ENCODE data around the gene CST8.

The CST8 gene

DNA sequence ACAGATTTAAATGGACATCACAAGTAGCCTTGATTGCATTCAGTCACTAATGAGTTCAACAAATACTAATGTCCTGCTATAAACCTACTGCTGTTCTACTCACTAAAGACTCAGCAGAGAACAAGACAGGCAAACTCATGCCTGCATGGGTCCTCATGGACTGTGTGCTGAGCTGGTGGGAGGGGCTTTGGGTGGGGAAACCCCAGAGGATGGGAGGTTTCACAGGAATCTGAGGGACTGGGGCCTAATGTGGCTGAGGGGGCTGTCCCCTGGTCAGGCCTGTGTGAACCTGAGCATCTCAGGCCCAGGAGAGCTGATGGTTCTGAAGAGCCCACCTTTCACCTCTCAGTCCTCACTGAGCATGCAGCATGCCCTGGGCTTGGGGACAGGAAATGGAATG is 1.4 kb downstream of the CST8 start:
- TF ChIP-seq, protein P1, sequence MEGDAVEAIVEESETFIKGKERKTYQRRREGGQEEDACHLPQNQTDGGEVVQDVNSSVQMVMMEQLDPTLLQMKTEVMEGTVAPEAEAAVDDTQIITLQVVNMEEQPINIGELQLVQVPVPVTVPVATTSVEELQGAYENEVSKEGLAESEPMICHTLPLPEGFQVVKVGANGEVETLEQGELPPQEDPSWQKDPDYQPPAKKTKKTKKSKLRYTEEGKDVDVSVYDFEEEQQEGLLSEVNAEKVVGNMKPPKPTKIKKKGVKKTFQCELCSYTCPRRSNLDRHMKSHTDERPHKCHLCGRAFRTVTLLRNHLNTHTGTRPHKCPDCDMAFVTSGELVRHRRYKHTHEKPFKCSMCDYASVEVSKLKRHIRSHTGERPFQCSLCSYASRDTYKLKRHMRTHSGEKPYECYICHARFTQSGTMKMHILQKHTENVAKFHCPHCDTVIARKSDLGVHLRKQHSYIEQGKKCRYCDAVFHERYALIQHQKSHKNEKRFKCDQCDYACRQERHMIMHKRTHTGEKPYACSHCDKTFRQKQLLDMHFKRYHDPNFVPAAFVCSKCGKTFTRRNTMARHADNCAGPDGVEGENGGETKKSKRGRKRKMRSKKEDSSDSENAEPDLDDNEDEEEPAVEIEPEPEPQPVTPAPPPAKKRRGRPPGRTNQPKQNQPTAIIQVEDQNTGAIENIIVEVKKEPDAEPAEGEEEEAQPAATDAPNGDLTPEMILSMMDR (IDR thresholded peaks at IDR 0.05; ENCODE audit: low read depth, low read length, missing control alignments) = no peak
- no peak overlapping the region for H3K4me3 ChIP-seq (ENCODE audit: low read depth, low read length)
- no peak for DNase-seq (ENCODE audit: low read depth)

- DNase-seq (ENCODE audit: low read depth) = no peak
- no peak overlapping the region for H3K4me3 ChIP-seq (ENCODE audit: low read depth, low read length)
- TF ChIP-seq, protein P1 (IDR thresholded peaks at IDR 0.05; ENCODE audit: low read depth, low read length, missing control alignments) = no peak
These were observed 2.4 kb downstream of the CST8 start for GRCh38 chr20:23493172-23493772.

GRCh38 chr20:23497536-23497935 is 6.6 kb downstream of the CST8 start:
- DNase-seq (ENCODE audit: low read depth) = no peak
- TF ChIP-seq, protein P1 (IDR thresholded peaks at IDR 0.05; ENCODE audit: low read depth, low read length, missing control alignments) = no peak
- H3K4me3 ChIP-seq (ENCODE audit: low read depth, low read length) = no peak overlapping the region

GRCh38 chr20:23501926-23502325 is 11.0 kb downstream of the CST8 start:
- no peak overlapping the region for H3K4me3 ChIP-seq (ENCODE audit: low read depth, low read length)
- DNase-seq (ENCODE audit: low read depth) = no peak
- TF ChIP-seq, protein P1 (IDR thresholded peaks at IDR 0.05; ENCODE audit: low read depth, low read length, missing control alignments) = no peak

GRCh38 chr20:23503649-23504048 is 12.7 kb downstream of the CST8 start:
- DNase-seq (ENCODE audit: low read depth) = no peak
- TF ChIP-seq, protein P1 (IDR thresholded peaks at IDR 0.05; ENCODE audit: low read depth, low read length, missing control alignments) = no peak

GRCh38 chr20:23507346-23507745 is 16.4 kb downstream of the CST8 start:
- no peak for DNase-seq (ENCODE audit: low read depth)
- no peak overlapping the region for H3K4me3 ChIP-seq (ENCODE audit: low read depth, low read length)
- TF ChIP-seq, protein P1 (IDR thresholded peaks at IDR 0.05; ENCODE audit: low read depth, low read length, missing control alignments) = no peak

More at GRCh38 chr20:23503649-23504048, 12.7 kb downstream of the CST8 start:
- no peak overlapping the region for H3K4me3 ChIP-seq (ENCODE audit: low read depth, low read length)

Measured in GM12864 (cell line).